Endothelial cell of umbilical vein (primary cell): ENCODE results near the gene GATA3. TPM values are rescaled to one million over a fixed set of nuclear protein-coding genes. Genes with fewer than 3 reads are reported as not detected.

Experiments used
- BruUV-seq: library from RNA; stranded (reverse); fragments of 400-500 nt; replicated peaks from 2 replicates; lab custom pipeline; 2021; lab: Mats Ljungman, UMichigan
- CTCF ChIA-PET: fragments of 300-600, 350-600 bp; sonication (Branson Sonifier 250); formaldehyde crosslinking; loops from one replicate; lab custom pipeline; 2021; ENCODE audit warnings: antibody characterized with exemption, inconsistent platforms; lab: Charles Lee
- POLR2A ChIA-PET: fragments of 300-600, 350-600 bp; sonication (Branson Sonifier 250); formaldehyde crosslinking; loops from one replicate; lab custom pipeline; 2021; ENCODE audit warnings: antibody characterized with exemption, inconsistent platforms; lab: Charles Lee
- DNase-seq: peaks from one replicate; pipeline ENCODE4 v3.0.0-alpha.2; 2011; ENCODE audit warnings: low read depth, low spot score
- FAIRE-seq: peaks from 2 replicates; lab custom pipeline; 2011; peaks lifted over from hg19 to GRCh38; lab: Jason Lieb, UNC
- H2AFZ ChIP-seq: 2 replicates; pipeline ENCODE4 v1.6.0; 2012; ENCODE audit warnings: low read depth, low read length, control low read depth, inconsistent platforms
- H3K27ac ChIP-seq: 2 replicates; pipeline ENCODE4 v1.5.1; 2011; ENCODE audit warnings: low read depth, mild to moderate bottlenecking, control low read depth, low read length, moderate library complexity; ENCODE audit not compliant: insufficient read depth
- H3K27me3 ChIP-seq, 2 experiments: 2 replicates each; pipeline versions ENCODE4 v1.6.0 to v1.6.1; 2011; ENCODE audit warnings: low read length in 2 of 2, mixed read lengths in 1 of 2; ENCODE audit not compliant: control insufficient read depth in 2 of 2, insufficient read depth in 2 of 2
- H3K36me3 ChIP-seq, 2 experiments: 2 replicates in 1 of 2; 3 replicates in 1 of 2; pipeline ENCODE4 v1.5.1; 2011; ENCODE audit warnings: low read length in 2 of 2, mild to moderate bottlenecking in 1 of 2, moderate library complexity in 1 of 2; ENCODE audit not compliant: control insufficient read depth in 2 of 2, insufficient read depth in 2 of 2; ENCODE audit errors: extremely low read depth in 1 of 2
- H3K4me1 ChIP-seq: 3 replicates; pipeline ENCODE4 v1.5.1; 2011; ENCODE audit warnings: mild to moderate bottlenecking, low read length; ENCODE audit not compliant: control insufficient read depth, insufficient read depth; ENCODE audit errors: extremely low read depth
- H3K4me2 ChIP-seq: 2 replicates; pipeline ENCODE4 v1.6.1; 2011; ENCODE audit warnings: low read length, control low read depth, mixed read lengths; ENCODE audit not compliant: insufficient read depth
- H3K4me3 ChIP-seq, 3 experiments: fragments of 200-600 bp in 1 of 3; sonication (generic), shearing (Covaris generic) in 1 of 3; replicated peaks in 1 of 3; 2 replicates each; pipeline ENCODE4 v1.5.1; 2011 to 2016; ENCODE audit warnings: control low read depth in 3 of 3, low read length in 3 of 3, mild to moderate bottlenecking in 2 of 3, inconsistent platforms in 1 of 3, low read depth in 1 of 3, moderate library complexity in 1 of 3; ENCODE audit not compliant: insufficient read depth in 1 of 3
- H3K79me2 ChIP-seq: 2 replicates; pipeline ENCODE4 v1.6.0; 2012; ENCODE audit warnings: low read length, inconsistent platforms; ENCODE audit not compliant: control insufficient read depth, insufficient read depth
- H3K9ac ChIP-seq: replicated peaks from 2 replicates; pipeline ENCODE3; 2011; ENCODE audit warnings: low read length, control low read depth; ENCODE audit not compliant: insufficient read depth; ENCODE audit errors: extremely low read depth
- H3K9me1 ChIP-seq: replicated peaks from 3 replicates; pipeline ENCODE4 v1.6.0; 2011; ENCODE audit warnings: mild to moderate bottlenecking, low read length; ENCODE audit not compliant: control insufficient read depth, insufficient read depth; ENCODE audit errors: extremely low read depth
- H3K9me3 ChIP-seq: replicated peaks from 2 replicates; pipeline ENCODE4 v1.5.1; 2012; ENCODE audit warnings: low read length, inconsistent platforms; ENCODE audit not compliant: control insufficient read depth, insufficient read depth
- H4K20me1 ChIP-seq: replicated peaks from 2 replicates; pipeline ENCODE3; 2011; ENCODE audit warnings: mild to moderate bottlenecking, low read length; ENCODE audit not compliant: control insufficient read depth, insufficient read depth; ENCODE audit errors: extremely low read depth
- GATA2 ChIP-seq: IDR thresholded peaks from 2 replicates; pipeline ENCODE4 v1.7.0; 2011; ENCODE audit warnings: low read depth, mild to moderate bottlenecking, moderate library complexity, mixed read lengths, low read length; ENCODE audit not compliant: insufficient read length, insufficient read depth
- JUN ChIP-seq: IDR thresholded peaks from 2 replicates; pipeline ENCODE4 v1.6.1; 2011; ENCODE audit warnings: borderline replicate concordance, low read depth; ENCODE audit not compliant: insufficient read length, insufficient read depth
- MYC ChIP-seq: IDR thresholded peaks from one replicate; pipeline ENCODE4 v1.6.1; 2011; ENCODE audit warnings: mild to moderate bottlenecking, low read depth, low read length
- POLR2AphosphoS5 ChIP-seq: IDR thresholded peaks from 2 replicates; pipeline ENCODE4 v1.6.1; 2012; ENCODE audit warnings: low read depth, mild to moderate bottlenecking, control low read depth, low read length, moderate library complexity; ENCODE audit not compliant: insufficient read depth
- dilution Hi-C: fragments of 300-500 bp; cut with MboI; formaldehyde crosslinking; loops from one replicate; pipeline ENCODE4 v1.15.0; 2019; ENCODE audit warnings: low sequenced_read_pairs; ENCODE audit not compliant: extremely low pct_ligation_motif_present
- intact Hi-C: fragments of 100-400 bp; cut with micrococcal nuclease; formaldehyde crosslinking; loops from one replicate; pipeline ENCODE4 v1.10.0; 2022
- polyA plus RNA-seq, 4 experiments: library from polyadenylated mRNA; depleted of rRNA in 3 of 4; stranded (reverse) in 3 of 4; unstranded in 1 of 4; fragments of >200 nt; gene quantifications; 2 replicates each; pipeline versions ENCODE4 v1.2.1 to v1.2.3, GENCODE V29; 2011 to 2012; ENCODE audit warnings: missing spikeins in 1 of 4
- total RNA-seq: library from RNA; stranded (reverse); gene quantifications from 2 replicates; pipeline ENCODE4 v1.2.3, GENCODE V29; 2021
- TF ChIP-seq, protein P1 (sequence below), 2 donors: IDR thresholded peaks; 1 replicate in 1 of 2; 2 replicates in 1 of 2; pipeline ENCODE4 v1.5.1; 2011; ENCODE audit warnings: low read length in 2 of 2, mild to moderate bottlenecking in 2 of 2, moderate library complexity in 2 of 2, control low read depth in 1 of 2, inconsistent platforms in 1 of 2, low read depth in 1 of 2; ENCODE audit not compliant: insufficient read depth in 1 of 2; ENCODE audit errors: extremely low read depth in 1 of 2

The GATA3 gene
- total and polyA plus RNA-seq, 2 donors (not counting 3 experiments of a cell fraction or from before 2014, with no cell fraction given) = 9.3 to 33.0 TPM

- BruUV-seq = TSS peak; percentile 39
- peak overlapping the region; percentile 25 for H3K27ac ChIP-seq
- peak overlapping the region; percentile 13 to 63 (median 48) for H3K4me3 ChIP-seq
- H3K9me1 ChIP-seq = no peaks in the 10 kb centered on the region
- H3K79me2 ChIP-seq = peaks cover 21% of the 10 kb centered on the region
- FAIRE-seq = peak; percentile 70
- peak overlapping the region; percentile 75 for H2AFZ ChIP-seq
- peak overlapping the region; percentile 48 for H3K9ac ChIP-seq
- no peaks in the 10 kb centered on the region for H3K36me3 ChIP-seq
- ChIA-PET CTCF (interaction anchor here (0.6 to 1.7 kb wide), 6 partner anchors 18 to 428 kb away, joined by 3 to 5 read pairs (median 3); no protein-coding TSS in a partner anchor), POLR2A (interaction anchor here (1.2 kb wide), 1 partner anchor 9 kb away, joined by 3 read pairs; the partner anchor contains the start of gene GATA3)
- peak overlapping the region; percentile 93 for H3K4me2 ChIP-seq
- DNase-seq = peak; percentile 59
- no peaks in the 10 kb centered on the region for H4K20me1 ChIP-seq
- TF ChIP-seq POLR2AphosphoS5 (no peak), JUN (no peak), MYC (no peak), GATA2 (no peak)
- TF ChIP-seq, protein P1, sequence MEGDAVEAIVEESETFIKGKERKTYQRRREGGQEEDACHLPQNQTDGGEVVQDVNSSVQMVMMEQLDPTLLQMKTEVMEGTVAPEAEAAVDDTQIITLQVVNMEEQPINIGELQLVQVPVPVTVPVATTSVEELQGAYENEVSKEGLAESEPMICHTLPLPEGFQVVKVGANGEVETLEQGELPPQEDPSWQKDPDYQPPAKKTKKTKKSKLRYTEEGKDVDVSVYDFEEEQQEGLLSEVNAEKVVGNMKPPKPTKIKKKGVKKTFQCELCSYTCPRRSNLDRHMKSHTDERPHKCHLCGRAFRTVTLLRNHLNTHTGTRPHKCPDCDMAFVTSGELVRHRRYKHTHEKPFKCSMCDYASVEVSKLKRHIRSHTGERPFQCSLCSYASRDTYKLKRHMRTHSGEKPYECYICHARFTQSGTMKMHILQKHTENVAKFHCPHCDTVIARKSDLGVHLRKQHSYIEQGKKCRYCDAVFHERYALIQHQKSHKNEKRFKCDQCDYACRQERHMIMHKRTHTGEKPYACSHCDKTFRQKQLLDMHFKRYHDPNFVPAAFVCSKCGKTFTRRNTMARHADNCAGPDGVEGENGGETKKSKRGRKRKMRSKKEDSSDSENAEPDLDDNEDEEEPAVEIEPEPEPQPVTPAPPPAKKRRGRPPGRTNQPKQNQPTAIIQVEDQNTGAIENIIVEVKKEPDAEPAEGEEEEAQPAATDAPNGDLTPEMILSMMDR (IDR thresholded peaks at IDR 0.05; ENCODE audit: extremely low read depth in 1 of 2, insufficient read depth in 1 of 2, low read depth in 1 of 2, low read length in 2 of 2) = no peak
- peaks cover 66% of the 10 kb centered on the region for H3K4me1 ChIP-seq
- peaks cover 4 to 12% of the 10 kb centered on the region in 2 experiments for H3K27me3 ChIP-seq
- dilution Hi-C loops (no loop called here), intact Hi-C loops (no loop called here)
- no peaks in the 10 kb centered on the region for H3K9me3 ChIP-seq
These were observed 9.4 kb upstream of the GATA3 start for GRCh38 chr10:8044908-8045725.
